HG03432 (cell line): ENCODE data around the gene P3H2.

Experiments
- ATAC-seq: cut with Tn5 transposase; IDR thresholded peaks from one replicate; pipeline ENCODE4 v1.9.1; 2021; ENCODE audit warnings: mild to moderate bottlenecking, moderate library complexity; ENCODE audit not compliant: unreplicated experiment

The P3H2 gene

DNA sequence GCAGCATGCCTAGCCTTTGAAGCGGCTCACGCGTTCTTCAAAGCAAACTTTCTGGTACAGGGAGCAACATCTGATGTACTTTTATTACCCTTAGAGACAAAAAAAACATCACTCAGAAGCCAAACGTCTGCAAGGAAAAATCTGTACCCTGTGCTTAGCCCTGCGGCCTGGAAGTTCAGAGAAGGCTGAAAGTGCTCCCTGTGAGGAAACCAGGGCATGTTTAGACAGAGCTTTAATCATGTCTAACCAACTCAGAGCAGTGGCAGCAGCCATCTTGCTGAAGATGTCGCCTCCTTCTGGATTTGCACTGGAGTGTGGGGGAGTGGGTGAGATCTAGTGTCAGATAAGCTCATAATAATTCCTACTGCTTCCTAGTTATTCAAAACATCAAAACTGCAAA lies 170.4 kb downstream of the P3H2 start:
- no peak for ATAC-seq

- ATAC-seq = no peak
These were observed 171.1 kb downstream of the P3H2 start for GRCh38 chr3:189949580-189949979.

DNA sequence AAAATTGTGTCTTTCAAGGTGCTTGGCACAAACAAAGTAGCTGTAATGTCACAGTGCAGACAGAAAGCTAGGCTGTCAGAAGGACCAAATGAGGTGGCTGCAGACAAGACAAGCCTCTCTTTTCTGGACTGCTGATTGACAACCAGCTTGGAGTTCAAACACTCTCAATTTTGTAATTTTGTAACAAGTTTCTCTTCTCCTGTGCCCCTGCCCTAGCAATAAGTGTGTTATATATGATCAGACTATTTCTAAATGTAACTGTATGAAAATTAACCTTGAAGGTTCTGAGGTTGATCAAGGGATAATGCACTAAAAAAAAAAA lies 172.0 kb downstream of the P3H2 start:
- no peak for ATAC-seq

GRCh38 chr3:189947948-189948723 lies 172.6 kb downstream of the P3H2 start:
- ATAC-seq = no peak

DNA sequence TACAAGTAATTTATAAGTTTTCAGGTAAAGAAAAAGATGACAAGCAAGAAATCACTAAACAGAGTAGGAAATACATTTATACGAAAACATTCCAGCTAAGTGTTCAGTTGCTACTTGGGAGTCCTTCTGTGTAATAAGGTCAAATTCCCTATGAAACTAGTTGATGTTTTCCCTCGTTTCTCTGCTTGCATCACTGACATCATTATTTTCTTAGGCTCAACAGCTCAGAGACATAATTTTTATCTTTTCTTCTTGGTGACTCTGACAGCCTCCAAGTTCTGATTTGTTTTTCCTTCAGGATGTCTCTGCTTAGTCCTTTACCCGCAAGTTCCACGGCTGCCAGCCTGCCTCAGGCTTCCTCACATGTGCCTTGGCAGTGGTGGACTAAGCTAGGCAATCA lies 173.6 kb downstream of the P3H2 start:
- ATAC-seq = no peak

DNA sequence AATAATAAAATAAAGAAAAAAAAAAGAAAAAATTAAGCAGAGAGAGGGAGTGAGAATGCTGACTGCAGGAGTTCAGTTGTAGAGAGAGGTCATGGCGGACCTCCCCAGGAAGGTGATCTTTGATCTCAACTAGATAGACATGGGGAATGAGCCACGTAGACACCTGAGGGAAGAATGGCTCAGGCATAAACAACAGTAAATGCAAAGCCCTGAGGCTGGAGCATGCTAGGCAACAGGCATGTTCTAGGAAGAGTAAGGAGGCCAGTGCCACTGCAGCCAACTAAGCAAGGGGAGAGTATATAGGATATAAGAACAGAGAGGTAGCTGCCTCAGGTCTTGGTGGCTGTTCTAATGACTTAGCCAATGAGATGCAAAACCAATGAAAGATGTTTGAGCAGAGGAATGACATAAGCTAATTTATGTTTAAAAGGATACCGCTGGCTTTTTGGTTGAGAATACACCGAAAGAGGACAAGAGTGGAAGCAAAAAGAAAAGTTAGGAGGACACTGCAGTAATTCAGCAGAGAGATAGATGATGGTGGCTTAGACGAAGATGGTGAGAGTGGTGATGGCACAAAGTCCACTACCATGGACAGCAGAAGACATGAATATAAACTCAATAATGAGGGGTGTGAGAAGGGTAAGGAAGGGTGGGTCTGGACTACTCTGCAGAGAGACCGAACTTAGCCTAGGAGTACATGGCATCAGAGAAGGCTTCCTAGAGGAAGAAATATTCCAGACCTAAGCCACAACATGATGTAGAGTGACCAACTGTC lies 174.6 kb downstream of the P3H2 start:
- ATAC-seq = no peak

DNA sequence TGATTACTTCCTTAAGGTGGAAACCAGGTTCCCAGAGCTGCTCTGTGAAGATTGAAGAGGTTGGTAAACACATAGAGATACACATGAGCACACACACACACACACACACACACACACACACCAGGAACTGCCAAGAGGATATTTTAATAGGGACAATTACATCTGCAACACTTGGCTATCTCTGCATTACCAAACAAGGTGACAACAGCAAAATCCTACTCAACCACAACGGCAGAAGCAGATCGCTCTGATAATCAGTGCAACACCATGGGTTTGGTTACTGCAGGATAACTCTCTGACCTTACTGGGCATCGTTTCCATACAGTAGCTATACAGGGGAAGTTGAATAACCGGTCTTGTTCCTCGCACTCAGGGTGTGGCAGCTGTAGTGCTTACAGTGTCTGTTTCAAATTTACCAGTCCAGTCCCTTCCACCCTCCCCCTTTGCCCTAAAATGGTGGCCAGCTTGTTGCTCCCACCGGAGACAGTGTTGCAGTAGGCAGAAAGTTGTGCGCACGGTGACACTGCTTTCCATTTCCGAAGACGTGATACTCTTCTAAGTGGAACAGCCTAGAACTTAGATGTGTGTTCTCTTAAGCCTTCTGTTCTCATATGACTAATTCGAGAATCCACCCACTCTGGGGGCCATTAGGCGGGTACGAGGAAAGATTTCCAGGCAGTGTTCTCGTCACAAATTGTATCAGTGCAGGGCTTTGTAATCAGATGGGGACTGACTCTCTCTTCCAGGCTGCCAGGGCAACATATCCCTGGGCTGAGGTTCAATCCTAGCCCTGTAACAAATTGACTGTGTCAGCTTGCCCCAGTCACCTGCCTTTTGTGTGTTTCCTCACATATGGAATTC lies 176.2 kb downstream of the P3H2 start:
- ATAC-seq = no peak

DNA sequence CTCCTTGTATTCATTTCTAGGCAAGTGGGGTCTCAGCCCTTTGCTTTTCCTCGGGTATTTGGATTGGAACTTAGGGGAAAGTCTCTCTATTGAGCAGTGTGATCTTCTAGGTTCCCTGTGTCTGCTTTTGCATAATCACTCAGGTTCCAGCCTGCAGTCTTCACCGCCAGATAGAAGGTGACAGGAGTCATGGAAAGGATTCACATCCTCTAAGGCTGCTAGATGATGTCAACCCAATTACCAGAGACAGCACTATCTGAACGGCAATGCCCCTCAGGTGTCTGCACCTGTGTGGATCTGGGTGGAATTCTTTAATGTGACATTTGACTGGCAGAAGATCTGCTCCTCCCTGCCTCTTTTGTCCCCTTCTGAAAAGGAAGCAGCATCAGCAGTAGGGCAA lies 177.7 kb downstream of the P3H2 start:
- no peak for ATAC-seq

- no peak for ATAC-seq
These were observed 179.0 kb downstream of the P3H2 start for GRCh38 chr3:189941679-189942078.

- no peak for ATAC-seq
These were observed 179.6 kb downstream of the P3H2 start for GRCh38 chr3:189941125-189941524.

DNA sequence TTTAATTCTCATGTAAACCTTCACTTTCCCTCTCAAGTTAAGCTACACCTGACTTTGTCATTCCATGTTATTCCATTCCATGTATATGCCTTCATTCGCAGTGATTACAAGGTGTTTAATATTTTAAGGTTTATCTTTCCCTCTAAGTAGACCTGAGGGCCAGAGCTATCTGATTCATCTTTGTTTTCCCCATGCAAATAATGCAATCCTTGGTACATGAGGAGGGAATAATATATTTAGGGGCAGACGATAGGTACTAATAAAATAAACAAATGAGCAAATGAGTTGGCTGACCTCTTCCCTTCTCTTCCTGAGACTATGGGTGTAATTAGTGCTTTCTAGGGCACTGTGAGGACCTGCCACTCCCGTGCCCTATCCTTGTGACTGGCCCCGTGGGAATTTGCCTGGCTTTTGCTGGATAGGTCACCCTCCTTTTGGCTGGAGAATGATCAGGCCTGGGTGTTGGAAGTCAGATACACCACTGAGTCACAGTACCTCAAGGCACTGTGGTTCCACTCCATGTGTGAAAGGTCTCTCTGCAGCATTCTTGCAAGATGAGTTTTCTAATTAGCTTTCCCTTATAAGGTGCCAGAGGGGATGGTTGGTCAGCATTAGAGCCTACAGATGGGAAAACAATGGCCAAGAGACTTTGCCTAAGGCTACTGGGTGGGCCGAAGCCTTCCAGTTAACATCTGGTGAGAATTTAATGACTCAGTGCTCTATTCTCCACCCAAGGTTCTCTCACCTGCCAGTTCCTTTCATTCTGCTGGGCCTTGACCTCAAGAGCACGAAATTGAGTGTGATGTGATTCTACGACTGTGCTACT lies 183.2 kb downstream of the P3H2 start:
- no peak for ATAC-seq

DNA sequence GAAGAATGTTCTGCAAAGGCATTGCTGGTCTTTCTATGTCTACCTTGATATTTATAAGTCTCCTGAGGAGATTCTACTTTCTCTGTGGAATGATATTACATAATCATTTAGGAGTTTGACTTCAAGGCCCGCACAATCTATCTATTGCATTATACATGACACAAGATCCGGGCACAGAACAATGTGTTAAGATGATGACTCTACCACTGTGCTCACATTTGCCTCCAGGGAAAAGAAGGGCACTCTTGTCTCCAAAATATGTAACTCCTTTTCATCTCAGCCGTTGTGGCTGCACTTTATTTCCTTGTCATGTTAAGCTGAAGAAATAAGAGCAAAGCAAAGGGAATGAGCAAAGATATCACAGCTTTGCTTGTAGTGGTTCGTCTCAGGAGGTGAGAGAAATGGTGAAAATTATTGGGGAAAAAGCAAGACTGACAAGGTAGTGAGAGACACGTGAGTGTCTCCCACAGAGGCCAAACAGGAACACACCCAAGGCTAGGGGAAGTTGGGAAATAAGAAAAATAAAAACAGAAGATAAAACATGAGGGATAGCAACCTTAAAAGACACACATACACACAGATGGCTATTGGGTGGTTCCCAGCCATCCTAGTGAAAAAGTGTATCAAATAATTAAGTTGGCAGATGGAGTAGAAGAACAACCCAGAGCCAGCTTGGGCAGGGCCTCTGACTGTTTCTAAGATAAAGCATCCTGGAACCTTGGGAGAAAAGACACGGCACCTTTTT lies 184.3 kb downstream of the P3H2 start:
- no peak for ATAC-seq

- no peak for ATAC-seq
These were observed 192.5 kb downstream of the P3H2 start for GRCh38 chr3:189927975-189928895.

GRCh38 chr3:189921770-189922169 lies 198.9 kb downstream of the P3H2 start:
- ATAC-seq = no peak

- no peak for ATAC-seq
These were observed 205.9 kb downstream of the P3H2 start for GRCh38 chr3:189914799-189915198.

- ATAC-seq = no peak
These were observed 209.7 kb downstream of the P3H2 start for GRCh38 chr3:189911001-189911400.

DNA sequence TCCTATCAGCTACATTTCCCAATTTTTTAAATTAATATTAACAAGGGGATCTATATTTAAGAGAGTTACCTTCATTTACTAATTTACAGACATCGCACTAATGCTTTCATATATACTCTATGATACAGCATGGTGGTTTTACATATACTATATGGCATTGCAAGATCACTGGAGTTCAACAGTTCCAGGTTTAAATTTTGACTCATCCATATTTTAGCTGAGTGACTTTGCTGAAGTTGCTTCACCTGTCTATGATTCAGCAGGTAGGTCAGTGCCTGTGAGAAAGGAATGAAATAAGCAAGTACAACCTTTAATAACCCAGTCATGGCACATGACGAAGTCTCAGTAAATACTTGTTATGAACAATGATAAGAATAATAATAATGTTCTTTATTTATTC lies 211.1 kb downstream of the P3H2 start:
- ATAC-seq = no peak

DNA sequence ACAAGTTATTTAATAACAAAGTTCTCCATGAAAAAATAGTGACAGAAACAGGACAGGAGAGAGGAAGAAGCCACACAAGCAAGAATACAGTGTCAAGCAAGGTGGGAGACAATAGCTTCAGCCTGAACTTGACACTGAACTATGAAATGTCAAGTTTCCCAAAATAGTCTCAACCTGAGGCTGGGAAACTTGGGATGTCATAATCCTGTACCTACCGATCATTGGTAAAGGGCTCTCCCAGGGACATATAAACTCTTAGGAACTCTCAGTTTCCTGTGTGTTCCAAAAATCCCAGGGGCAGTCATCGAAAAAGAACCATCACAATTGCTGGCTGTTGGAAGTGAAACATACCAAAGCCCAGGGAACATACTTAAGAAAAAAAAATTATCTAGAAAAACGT lies 211.6 kb downstream of the P3H2 start:
- no peak for ATAC-seq

DNA sequence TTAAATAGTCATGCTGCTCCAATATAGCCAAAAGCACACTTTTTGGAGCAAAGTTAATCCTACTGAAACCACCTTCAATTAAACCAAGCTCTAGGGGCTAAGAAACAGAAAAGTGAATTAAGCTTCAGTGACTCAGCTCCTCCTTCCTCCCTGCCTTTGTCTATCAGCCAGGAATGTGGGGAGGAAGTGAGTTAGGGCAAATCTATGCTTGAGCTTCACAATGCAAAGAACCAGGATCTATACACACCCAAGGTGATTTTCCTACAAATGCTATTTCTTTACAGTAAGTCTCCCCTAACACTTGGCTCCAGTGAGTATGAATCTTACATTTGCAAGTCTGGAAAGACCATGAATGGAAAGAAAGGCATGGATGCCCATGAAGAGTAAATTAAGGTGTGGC lies 212.1 kb downstream of the P3H2 start:
- ATAC-seq = no peak
